SK-N-MC (cell line): ENCODE results near the gene F2RL2.

Experiments used
- EZH2 ChIP-seq: fragments of 200-600 bp; sonication (generic); IDR thresholded peaks from one replicate; pipeline ENCODE4 v1.6.1; 2017; ENCODE audit warnings: antibody characterized with exemption
- FOXP2 ChIP-seq: optimal IDR thresholded peaks from 2 replicates; pipeline ENCODE3; 2011; ENCODE audit warnings: mild to moderate bottlenecking, moderate library complexity; ENCODE audit not compliant: insufficient read depth; ENCODE audit errors: extremely low read length, control extremely low read depth
- POLR2AphosphoS5 ChIP-seq: IDR thresholded peaks from 2 replicates; pipeline ENCODE4 v1.6.1; 2012; ENCODE audit warnings: mild to moderate bottlenecking, low read depth, low read length, borderline replicate concordance

DNA sequence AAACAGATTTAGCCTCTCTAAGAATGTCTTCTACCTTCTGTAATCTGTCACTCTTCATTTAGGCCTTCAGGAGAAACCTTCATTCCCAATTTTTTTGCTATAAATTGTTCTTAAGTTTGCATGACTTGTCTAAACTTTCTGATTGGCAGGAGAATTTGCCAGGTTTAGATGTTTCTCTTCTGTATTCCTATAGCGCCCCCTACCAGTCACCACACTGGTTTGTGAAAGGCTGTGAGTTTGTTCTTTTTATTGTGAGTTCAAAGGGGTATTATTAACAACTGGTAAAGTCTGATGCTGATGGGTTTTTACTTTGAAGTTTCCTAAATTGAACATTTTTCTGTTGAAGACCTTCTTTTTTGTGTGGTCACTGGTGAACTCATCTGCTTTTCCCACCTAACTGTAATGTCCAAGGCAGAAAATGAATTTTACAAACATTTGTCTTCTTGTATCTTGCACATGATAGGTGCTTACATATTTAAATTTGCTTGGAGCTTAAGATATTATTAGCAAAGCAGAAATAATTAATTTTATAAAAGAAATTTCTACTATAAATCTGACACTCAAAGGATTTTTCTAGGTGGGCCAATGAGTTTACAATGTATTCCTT lies 18.4 kb upstream of the F2RL2 start:
- TF ChIP-seq EZH2, result no peak
- TF ChIP-seq POLR2AphosphoS5, result no peak
- TF ChIP-seq FOXP2, result no peak
